Astrocyte of the cerebellum (primary cell): ENCODE data around the gene TMC3.

ENCODE experiments used
- DNase-seq: peaks from one replicate; pipeline ENCODE4 v3.0.0-alpha.2; 2011; ENCODE audit warnings: low read depth
- H3K4me3 ChIP-seq: 2 replicates; pipeline ENCODE4 v1.5.1; 2011; ENCODE audit warnings: mild to moderate bottlenecking, low read depth, low read length, moderate library complexity
- CTCF ChIP-seq: IDR thresholded peaks from 2 replicates; pipeline ENCODE4 v1.5.1; 2012; ENCODE audit warnings: low read length, low read depth, moderate library complexity, mild to moderate bottlenecking; ENCODE audit errors: missing control alignments
- in situ Hi-C: cut with HindIII; loops from 2 replicates; pipeline ENCODE4 v1.10.0; 2017; ENCODE audit warnings: low sequenced_read_pairs

Gene TMC3

GRCh38 chr15:81322676-81323253, 51.2 kb downstream of the TMC3 start:
- peak overlapping the region; percentile 58 for H3K4me3 ChIP-seq
- in situ Hi-C loops, result no loop called here
- no peak for DNase-seq
- TF ChIP-seq CTCF, result no peak

GRCh38 chr15:81321667-81322066, 52.3 kb downstream of the TMC3 start:
- no peak for DNase-seq

GRCh38 chr15:81317642-81318017, 56.4 kb downstream of the TMC3 start:
- in situ Hi-C loops, result no loop called here
- no peak for DNase-seq
- no peak overlapping the region for H3K4me3 ChIP-seq
- no peak for TF ChIP-seq CTCF

More at GRCh38 chr15:81321667-81322066, 52.3 kb downstream of the TMC3 start:
- in situ Hi-C loops, result no loop called here
- TF ChIP-seq CTCF, result no peak
- H3K4me3 ChIP-seq, result no peak overlapping the region

- no peak for DNase-seq
- in situ Hi-C loops, result no loop called here
- TF ChIP-seq CTCF, result no peak
Measured at GRCh38 chr15:81316267-81316666, 57.7 kb downstream of the TMC3 start.

GRCh38 chr15:81315452-81316175, 58.4 kb downstream of the TMC3 start:
- TF ChIP-seq CTCF, result no peak
- DNase-seq, result no peak
- in situ Hi-C loops, result no loop called here
- H3K4me3 ChIP-seq, result no peak overlapping the region

More at GRCh38 chr15:81316267-81316666, 57.7 kb downstream of the TMC3 start:
- H3K4me3 ChIP-seq, result no peak overlapping the region

GRCh38 chr15:81314378-81314777, 59.6 kb downstream of the TMC3 start:
- in situ Hi-C loops, result no loop called here

More at GRCh38 chr15:81314378-81314777, 59.6 kb downstream of the TMC3 start:
- no peak for TF ChIP-seq CTCF
- no peak overlapping the region for H3K4me3 ChIP-seq
- no peak for DNase-seq
